Tibial nerve (tissue), 4 donors: ENCODE results near the gene GLS.
"Not testable (repeated sequence)": the region's sequence is repeated elsewhere in the genome, so short reads cannot be mapped to it uniquely, and the experiment has no call there.

ENCODE experiments used
- CTCF ChIP-seq, 5 experiments: fragments of 200-600 bp in 3 of 5; fragments of 450-650 bp in 2 of 5; sonication (generic) in 3 of 5; IDR thresholded peaks; one replicate each; pipeline ENCODE4 v1.5.1; 2016 to 2019; ENCODE audit warnings: antibody characterized with exemption in 5 of 5, mild to moderate bottlenecking in 3 of 5, moderate library complexity in 2 of 5
- EP300 ChIP-seq, 2 donors: sonication (generic); formaldehyde crosslinking; IDR thresholded peaks; one replicate each; pipeline ENCODE4 v1.6.1; 2017; ENCODE audit warnings: antibody characterized with exemption in 2 of 2, mild to moderate bottlenecking in 1 of 2
- POLR2A ChIP-seq, 2 donors: fragments of 450-650 bp; IDR thresholded peaks; one replicate each; pipeline ENCODE4 v1.6.1; 2017; ENCODE audit warnings: antibody characterized with exemption in 2 of 2, mild to moderate bottlenecking in 2 of 2, moderate library complexity in 2 of 2

- not testable (repeated sequence) for TF ChIP-seq POLR2A, CTCF, EP300 (IDR thresholded peaks at IDR 0.05)
These were observed 5.2 kb downstream of the GLS start for GRCh38 chr2:190885844-190886243.
